Transverse colon (tissue), 4 donors: ENCODE measurements around the gene ZDHHC21. TPM values are rescaled to one million over a fixed set of nuclear protein-coding genes. Genes with fewer than 3 reads are reported as not detected.

Experiments used
- DNase-seq: peaks from one replicate; pipeline ENCODE4 v3.0.0-alpha.2; 2019
- H3K27ac ChIP-seq, 4 donors: fragments of 200-600 bp; sonication (generic); 2 replicates each; pipeline ENCODE4 v1.5.1; 2016 to 2018; ENCODE audit warnings: inconsistent platforms in 4 of 4
- H3K27me3 ChIP-seq: fragments of 200-600 bp; sonication (generic); 2 replicates; pipeline ENCODE4 v1.5.1; 2017; ENCODE audit warnings: inconsistent platforms
- H3K36me3 ChIP-seq, 4 donors: fragments of 200-600 bp; sonication (generic); 2 replicates each; pipeline ENCODE4 v1.5.1; 2017 to 2019; ENCODE audit warnings: inconsistent platforms in 4 of 4
- H3K4me1 ChIP-seq, 4 donors: fragments of 200-600 bp; sonication (generic); 2 replicates each; pipeline ENCODE4 v1.5.1; 2017 to 2020; ENCODE audit warnings: inconsistent platforms in 4 of 4
- H3K4me3 ChIP-seq, 4 donors: fragments of 200-600 bp; sonication (generic); 1 replicate in 1 of 4; 2 replicates in 3 of 4; pipeline versions ENCODE4 v1.5.1 to v1.6.1; 2017 to 2019; ENCODE audit warnings: inconsistent platforms in 4 of 4
- H3K9me3 ChIP-seq, 2 donors: fragments of 200-600 bp; sonication (generic); 2 replicates each; pipeline ENCODE4 v1.5.1; 2017 to 2019; ENCODE audit warnings: inconsistent platforms in 2 of 2
- EP300 ChIP-seq: sonication (generic); formaldehyde crosslinking; IDR thresholded peaks from one replicate; pipeline ENCODE4 v1.6.1; 2017; ENCODE audit warnings: antibody characterized with exemption, low read depth
- POLR2A ChIP-seq: fragments of 450-650 bp; IDR thresholded peaks from one replicate; pipeline ENCODE4 v1.6.1; 2016; ENCODE audit warnings: antibody characterized with exemption, mild to moderate bottlenecking, moderate library complexity
- POLR2AphosphoS5 ChIP-seq, 3 donors: sonication (generic); formaldehyde crosslinking; IDR thresholded peaks; one replicate each; pipeline ENCODE4 v1.6.1; 2016; ENCODE audit warnings: antibody characterized with exemption in 3 of 3
- WGBS, 2 donors: methylation state at CpG; one replicate each; pipeline ENCODE4 v1.1.5; 2018; ENCODE audit warnings: low coverage in 1 of 2; 5-methylcytosine and 5-hydroxymethylcytosine counted together
- in situ Hi-C, 4 donors: fragments of 200-750 bp; cut with MboI; loops; one replicate each; pipeline versions ENCODE4 v1.15.0 to v1.15.1; 2017; ENCODE audit warnings: low sequenced_read_pairs in 3 of 4, low pct_ligation_motif_present in 1 of 4, low pct_unique_long_range_greater_than_20kb in 1 of 4
- intact Hi-C: fragments of 100-400 bp; cut with DNase I; formaldehyde crosslinking; loops from one replicate; pipeline ENCODE4 v1.15.1; 2023; ENCODE audit warnings: low total_unique reads
- total RNA-seq, 4 donors: library from RNA; depleted of rRNA; stranded (reverse); fragments of >200 nt; gene quantifications; one replicate each; pipeline ENCODE4 v1.1.0, GENCODE V29; 2016
- TF ChIP-seq, protein P1 (sequence below), 5 experiments: fragments of 200-600 bp in 3 of 5; fragments of 450-650 bp in 2 of 5; sonication (generic) in 3 of 5; IDR thresholded peaks; 1 replicate in 2 of 5; 2 replicates in 3 of 5; pipeline ENCODE4 v1.5.1; 2016 to 2017; ENCODE audit warnings: antibody characterized with exemption in 5 of 5, inconsistent platforms in 3 of 5, mild to moderate bottlenecking in 2 of 5, moderate library complexity in 1 of 5

Gene ZDHHC21
- total RNA-seq, 4 donors from 2014 or later, result 15.9 to 24.7 (median 21.4) TPM

GRCh38 chr9:14627513-14627912 is 65.7 kb downstream of the ZDHHC21 start:
- Histone ChIP-seq H3K36me3 (peaks cover 0 to 12% (median 4%) of the 10 kb centered on the region in 4 donors), H3K4me3 (no peak overlapping the region), H3K4me1 (peaks cover 0 to 15% (median 2%) of the 10 kb centered on the region in 4 donors), H3K27me3 (no peaks in the 10 kb centered on the region), H3K27ac (no peak overlapping the region), H3K9me3 (no peaks in the 10 kb centered on the region)
- in situ Hi-C loops (loop anchor here in 1 of 4 donors (25.0 kb wide), 1 partner anchor 510 kb away; no protein-coding TSS in a partner anchor), intact Hi-C loops (no loop called here)
- no peak for DNase-seq
- 30 to 32% methylated on average over 1 of the region's 1 CpG for WGBS, 2 donors
- TF ChIP-seq POLR2AphosphoS5 (IDR thresholded peaks at IDR 0.05) (no peak), EP300 (no peak), POLR2A (no peak)
- TF ChIP-seq, protein P1, sequence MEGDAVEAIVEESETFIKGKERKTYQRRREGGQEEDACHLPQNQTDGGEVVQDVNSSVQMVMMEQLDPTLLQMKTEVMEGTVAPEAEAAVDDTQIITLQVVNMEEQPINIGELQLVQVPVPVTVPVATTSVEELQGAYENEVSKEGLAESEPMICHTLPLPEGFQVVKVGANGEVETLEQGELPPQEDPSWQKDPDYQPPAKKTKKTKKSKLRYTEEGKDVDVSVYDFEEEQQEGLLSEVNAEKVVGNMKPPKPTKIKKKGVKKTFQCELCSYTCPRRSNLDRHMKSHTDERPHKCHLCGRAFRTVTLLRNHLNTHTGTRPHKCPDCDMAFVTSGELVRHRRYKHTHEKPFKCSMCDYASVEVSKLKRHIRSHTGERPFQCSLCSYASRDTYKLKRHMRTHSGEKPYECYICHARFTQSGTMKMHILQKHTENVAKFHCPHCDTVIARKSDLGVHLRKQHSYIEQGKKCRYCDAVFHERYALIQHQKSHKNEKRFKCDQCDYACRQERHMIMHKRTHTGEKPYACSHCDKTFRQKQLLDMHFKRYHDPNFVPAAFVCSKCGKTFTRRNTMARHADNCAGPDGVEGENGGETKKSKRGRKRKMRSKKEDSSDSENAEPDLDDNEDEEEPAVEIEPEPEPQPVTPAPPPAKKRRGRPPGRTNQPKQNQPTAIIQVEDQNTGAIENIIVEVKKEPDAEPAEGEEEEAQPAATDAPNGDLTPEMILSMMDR (IDR thresholded peaks at IDR 0.05), result no peak

GRCh38 chr9:14618836-14619420 is 74.3 kb downstream of the ZDHHC21 start:
- Histone ChIP-seq H3K9me3 (no peaks in the 10 kb centered on the region), H3K4me1 (peaks cover 0 to 6% (median 3%) of the 10 kb centered on the region in 4 donors), H3K36me3 (peaks cover 0 to 3% (median 0%) of the 10 kb centered on the region in 4 donors), H3K27me3 (no peaks in the 10 kb centered on the region), H3K27ac (no peak overlapping the region), H3K4me3 (no peak overlapping the region)
- no peak for DNase-seq
- WGBS, 2 donors, result 86 to 96% methylated on average over 4 to 8 of the region's 8 CpGs
- intact Hi-C loops (no loop called here), in situ Hi-C loops (loop anchor here in 3 of 4 donors (10.0 to 25.0 kb wide), 3 partner anchors 143 to 518 kb away; no protein-coding TSS in a partner anchor)
- TF ChIP-seq EP300, result no peak
- TF ChIP-seq, protein P1 (IDR thresholded peaks at IDR 0.05), result no peak
- TF ChIP-seq POLR2AphosphoS5 (IDR thresholded peaks at IDR 0.05), result no peak
- TF ChIP-seq POLR2A, result no peak

- no peak overlapping the region for H3K4me3 ChIP-seq
- H3K27me3 ChIP-seq, result no peaks in the 10 kb centered on the region
- whole genome bisulfite sequencing, 2 donors, result 35 to 44% methylated on average over 3 of the region's 3 CpGs
- H3K27ac ChIP-seq, result no peak overlapping the region
- no peak for DNase-seq
- H3K9me3 ChIP-seq, result no peaks in the 10 kb centered on the region
- TF ChIP-seq EP300, result no peak
- TF ChIP-seq, protein P1 (IDR thresholded peaks at IDR 0.05), result peak; percentile 57 to 68 (median 62)
- intact Hi-C loops (no loop called here), in situ Hi-C loops (loop anchor here in 3 of 4 donors (10.0 to 25.0 kb wide), 3 partner anchors 146 to 521 kb away; no protein-coding TSS in a partner anchor)
- H3K4me1 ChIP-seq, result peaks cover 0 to 6% (median 3%) of the 10 kb centered on the region in 4 donors
- peaks cover 0 to 3% (median 0%) of the 10 kb centered on the region in 4 donors for H3K36me3 ChIP-seq
These were observed 76.8 kb downstream of the ZDHHC21 start for GRCh38 chr9:14616188-14616982.

DNA sequence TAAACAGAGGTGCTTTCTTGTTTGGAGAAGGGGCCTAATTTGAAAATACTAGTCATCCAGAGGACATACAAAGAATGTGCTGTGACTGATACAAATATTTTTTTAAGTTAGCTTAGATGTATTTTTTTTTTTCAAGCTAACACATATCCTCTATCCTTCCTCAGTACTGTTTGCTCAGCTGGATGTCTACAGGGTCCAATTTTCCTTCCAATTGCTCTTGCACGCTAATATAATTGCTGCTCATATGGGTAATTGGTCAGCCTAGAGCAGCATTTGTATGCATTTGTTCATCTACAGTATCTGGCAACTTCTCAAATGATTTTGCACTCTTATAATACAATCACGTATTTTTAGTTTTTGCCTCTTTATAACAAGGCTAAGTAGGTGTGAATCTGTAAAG is 84.7 kb downstream of the ZDHHC21 start:
- peaks cover 0 to 7% (median 0%) of the 10 kb centered on the region in 4 donors for H3K36me3 ChIP-seq
- 76 to 80% methylated on average over 2 of the region's 2 CpGs for WGBS, 2 donors
- H3K27ac ChIP-seq, result no peak overlapping the region
- DNase-seq, result no peak
- H3K9me3 ChIP-seq, result no peaks in the 10 kb centered on the region
- in situ Hi-C loops (loop anchor here in 2 of 4 donors (25.0 kb wide), 2 partner anchors 154 to 529 kb away; no protein-coding TSS in a partner anchor), intact Hi-C loops (no loop called here)
- no peaks in the 10 kb centered on the region for H3K4me1 ChIP-seq
- no peak overlapping the region for H3K4me3 ChIP-seq
- TF ChIP-seq POLR2AphosphoS5 (IDR thresholded peaks at IDR 0.05) (no peak), POLR2A (no peak)
- H3K27me3 ChIP-seq, result no peaks in the 10 kb centered on the region
